GM12865 (cell line): ENCODE results near the gene LRRC74A.
"Not testable (repeated sequence)": the region's sequence is repeated elsewhere in the genome, so short reads cannot be mapped to it uniquely, and the experiment has no call there.

Experiments used
- DNase-seq: peaks from one replicate; pipeline ENCODE4 v3.0.0; 2010; ENCODE audit warnings: low read depth
- H3K4me3 ChIP-seq: 2 replicates; pipeline ENCODE4 v1.5.1; 2011; ENCODE audit warnings: mild to moderate bottlenecking, low read depth, low read length, control low read depth
- CTCF ChIP-seq: IDR thresholded peaks from 2 replicates; pipeline ENCODE4 v1.5.1; 2011; ENCODE audit warnings: low read length, control low read depth, low read depth, inconsistent platforms; ENCODE audit not compliant: insufficient read depth; ENCODE audit errors: missing control alignments

Gene LRRC74A

DNA sequence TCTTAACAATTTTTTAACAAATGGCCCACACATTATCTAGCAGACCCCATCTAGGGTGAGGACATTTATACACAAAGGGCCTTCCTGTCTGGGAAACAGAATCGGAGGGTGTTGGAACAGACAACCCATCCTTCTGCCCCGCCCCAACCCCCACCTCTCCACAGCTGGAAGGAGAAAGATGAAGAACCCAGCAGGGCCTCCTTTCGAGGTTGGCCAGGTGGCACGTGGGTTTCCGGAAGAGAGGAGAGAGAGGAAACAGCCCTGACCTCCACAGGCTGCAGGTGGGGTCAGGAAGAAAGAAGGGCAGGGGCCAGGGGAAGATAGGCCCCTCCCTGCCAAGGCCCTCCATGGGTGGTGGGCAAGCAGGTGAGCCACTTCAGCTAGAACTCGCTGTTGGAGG is 57.2 kb downstream of the LRRC74A start:
- no peak overlapping the region for H3K4me3 ChIP-seq
- no peak for TF ChIP-seq CTCF

GRCh38 chr14:76884394-76884793 is 58.2 kb downstream of the LRRC74A start:
- DNase-seq, result no peak
- no peak for TF ChIP-seq CTCF
- no peak overlapping the region for H3K4me3 ChIP-seq

More for the DNA sequence above, 57.2 kb downstream of the LRRC74A start:
- DNase-seq, result no peak

- no peak overlapping the region for H3K4me3 ChIP-seq
- no peak for TF ChIP-seq CTCF
- no peak for DNase-seq
Measured at GRCh38 chr14:76884853-76885276, 58.7 kb downstream of the LRRC74A start.

GRCh38 chr14:76887191-76887590 is 61.0 kb downstream of the LRRC74A start:
- no peak for TF ChIP-seq CTCF
- no peak for DNase-seq
- no peak overlapping the region for H3K4me3 ChIP-seq

- H3K4me3 ChIP-seq, result no peak overlapping the region
- TF ChIP-seq CTCF, result no peak
- DNase-seq, result no peak
Measured at GRCh38 chr14:76891391-76891790, 65.2 kb downstream of the LRRC74A start.

DNA sequence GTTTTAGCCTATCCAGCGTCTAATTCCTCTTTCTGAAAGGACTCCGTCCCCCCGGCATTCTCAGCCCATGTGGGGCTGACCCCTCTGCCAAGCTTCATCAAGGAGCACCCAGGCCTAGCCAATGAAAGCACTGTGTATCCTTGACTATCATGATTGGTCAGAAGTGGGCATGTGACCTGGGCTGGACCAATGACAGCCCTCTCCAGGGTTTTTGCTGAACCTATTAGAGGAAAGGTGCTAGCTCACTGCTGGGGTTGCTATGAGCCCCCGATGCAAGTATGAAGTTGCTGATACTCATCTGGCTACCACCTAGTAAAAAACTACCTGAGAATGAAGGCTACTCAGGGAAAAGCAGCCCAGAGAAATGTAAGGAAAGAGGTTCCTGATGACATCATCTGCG is 68.1 kb downstream of the LRRC74A start:
- H3K4me3 ChIP-seq, result no peak overlapping the region
- no peak for DNase-seq
- TF ChIP-seq CTCF, result no peak

DNA sequence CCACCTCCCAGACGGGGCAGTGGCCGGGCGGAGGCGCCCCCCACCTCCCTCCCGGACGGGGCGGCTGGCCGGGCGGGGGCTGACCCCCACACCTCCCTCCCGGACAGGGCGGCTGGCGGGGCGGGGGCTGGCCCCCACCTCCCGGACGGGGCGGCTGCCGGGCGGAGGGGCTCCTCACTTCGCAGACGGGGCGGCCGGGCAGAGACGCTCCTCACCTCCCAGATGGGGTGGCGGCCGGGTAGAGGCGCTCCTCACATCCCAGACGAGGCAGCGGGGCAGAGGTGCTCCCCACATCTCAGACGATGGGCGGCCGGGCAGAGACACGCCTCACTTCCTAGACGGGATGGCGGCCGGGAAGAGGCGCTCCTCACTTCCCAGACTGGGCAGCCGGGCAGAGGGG is 71.8 kb downstream of the LRRC74A start:
- not testable (repeated sequence) for DNase-seq

More for the DNA sequence above, 71.8 kb downstream of the LRRC74A start:
- not testable (repeated sequence) for H3K4me3 ChIP-seq
